ENCODE measurements around the gene COX7A2L. TPM values are rescaled to one million over a fixed set of nuclear protein-coding genes. Genes with fewer than 3 reads are reported as not detected.

The COX7A2L gene
- total RNA-seq, 1 donor from 2014 or later: 126 TPM

DNA sequence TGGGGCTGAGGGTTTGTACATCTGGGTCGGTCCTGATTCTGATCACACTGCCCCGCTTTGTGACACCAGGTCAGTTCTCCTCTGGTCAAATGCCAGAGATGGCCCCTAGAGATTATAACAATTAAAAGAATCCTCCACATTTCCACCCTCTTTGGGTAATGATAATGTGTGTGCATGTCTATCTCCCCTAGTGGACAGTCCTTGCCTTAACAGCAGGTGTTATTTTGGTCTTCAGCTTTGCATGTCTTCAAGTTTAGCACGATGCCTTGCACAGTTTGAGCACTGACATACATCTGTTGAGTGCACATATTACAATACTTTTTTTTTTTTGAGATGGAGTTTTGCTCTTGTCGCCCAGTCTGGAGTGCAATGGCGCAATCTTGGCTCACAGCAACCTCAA, 25.7 kb upstream of the COX7A2L start:
- H3K4me3 Mint-ChIP-seq (ENCODE audit: unreplicated experiment): no peak overlapping the region
- H3K9me3 Mint-ChIP-seq (ENCODE audit: unreplicated experiment): no peaks in the 10 kb centered on the region
- H3K27me3 ChIP-seq (ENCODE audit: insufficient read depth, low read length): no peaks in the 10 kb centered on the region
- H3K27ac Mint-ChIP-seq (ENCODE audit: unreplicated experiment): no peak overlapping the region
- H3K79me2 ChIP-seq (ENCODE audit: insufficient read depth, low read length): no peaks in the 10 kb centered on the region
- H3K27ac ChIP-seq (ENCODE audit: low read depth, low read length): no peak overlapping the region
- DNase-seq (ENCODE audit: low read depth) (no peak), FAIRE-seq (no peak)
- H4K20me1 ChIP-seq (ENCODE audit: insufficient read depth, low read length): no peaks in the 10 kb centered on the region
- TF ChIP-seq EZH2 (IDR thresholded peaks at IDR 0.05; ENCODE audit: insufficient read depth, low read length): no peak
- TF ChIP-seq, protein P1, sequence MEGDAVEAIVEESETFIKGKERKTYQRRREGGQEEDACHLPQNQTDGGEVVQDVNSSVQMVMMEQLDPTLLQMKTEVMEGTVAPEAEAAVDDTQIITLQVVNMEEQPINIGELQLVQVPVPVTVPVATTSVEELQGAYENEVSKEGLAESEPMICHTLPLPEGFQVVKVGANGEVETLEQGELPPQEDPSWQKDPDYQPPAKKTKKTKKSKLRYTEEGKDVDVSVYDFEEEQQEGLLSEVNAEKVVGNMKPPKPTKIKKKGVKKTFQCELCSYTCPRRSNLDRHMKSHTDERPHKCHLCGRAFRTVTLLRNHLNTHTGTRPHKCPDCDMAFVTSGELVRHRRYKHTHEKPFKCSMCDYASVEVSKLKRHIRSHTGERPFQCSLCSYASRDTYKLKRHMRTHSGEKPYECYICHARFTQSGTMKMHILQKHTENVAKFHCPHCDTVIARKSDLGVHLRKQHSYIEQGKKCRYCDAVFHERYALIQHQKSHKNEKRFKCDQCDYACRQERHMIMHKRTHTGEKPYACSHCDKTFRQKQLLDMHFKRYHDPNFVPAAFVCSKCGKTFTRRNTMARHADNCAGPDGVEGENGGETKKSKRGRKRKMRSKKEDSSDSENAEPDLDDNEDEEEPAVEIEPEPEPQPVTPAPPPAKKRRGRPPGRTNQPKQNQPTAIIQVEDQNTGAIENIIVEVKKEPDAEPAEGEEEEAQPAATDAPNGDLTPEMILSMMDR (IDR thresholded peaks at IDR 0.05; ENCODE audit: insufficient read depth, low read depth, low read length): peak; percentile 42
- H3K4me3 ChIP-seq (ENCODE audit: insufficient read depth, low read depth, low read length): no peak overlapping the region
- H3K4me2 ChIP-seq (ENCODE audit: low read length): no peak overlapping the region
- no peak overlapping the region for H2AFZ ChIP-seq (ENCODE audit: low read depth, low read length)
- H3K36me3 Mint-ChIP-seq (ENCODE audit: low read depth, unreplicated experiment): no peaks in the 10 kb centered on the region
- peaks cover 6% of the 10 kb centered on the region for H3K27me3 Mint-ChIP-seq (ENCODE audit: low read depth, unreplicated experiment)
- no peaks in the 10 kb centered on the region for H3K4me1 ChIP-seq (ENCODE audit: insufficient read depth, low read length)
- H3K9me3 ChIP-seq (ENCODE audit: insufficient read depth, low read depth, low read length): no peaks in the 10 kb centered on the region
- H3K9ac ChIP-seq (ENCODE audit: low read length): no peak overlapping the region
- H3K36me3 ChIP-seq (ENCODE audit: insufficient read depth, low read length): no peaks in the 10 kb centered on the region
- H3K4me1 Mint-ChIP-seq (ENCODE audit: low read depth, unreplicated experiment): peaks cover 4% of the 10 kb centered on the region

DNA sequence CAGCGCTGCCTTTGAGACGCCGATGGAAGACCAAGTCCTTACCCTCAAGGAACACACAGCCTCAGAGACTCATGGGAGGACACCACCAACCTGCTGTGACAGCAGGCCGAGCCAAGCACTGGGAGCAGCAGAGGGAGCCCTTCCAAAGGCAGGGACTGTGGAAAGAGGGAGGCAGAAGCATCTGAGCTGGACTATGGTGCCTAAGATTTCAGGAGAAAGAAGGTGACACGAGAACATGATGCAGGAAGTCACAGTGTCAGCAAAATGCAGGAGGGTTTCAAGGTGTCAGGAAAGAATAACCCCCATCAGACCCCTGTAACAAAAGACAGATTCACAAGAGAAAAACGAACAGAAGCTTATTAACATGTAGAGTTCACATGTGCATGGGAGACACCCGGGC, 24.2 kb upstream of the COX7A2L start:
- H3K36me3 ChIP-seq (ENCODE audit: insufficient read depth, low read length): no peaks in the 10 kb centered on the region
- no peak overlapping the region for H2AFZ ChIP-seq (ENCODE audit: low read depth, low read length)
- FAIRE-seq (no peak), DNase-seq (ENCODE audit: low read depth) (no peak)
- no peak for TF ChIP-seq EZH2 (IDR thresholded peaks at IDR 0.05; ENCODE audit: insufficient read depth, low read length)
- TF ChIP-seq, protein P1 (IDR thresholded peaks at IDR 0.05; ENCODE audit: insufficient read depth, low read depth, low read length): peak; percentile 7
- H3K27me3 Mint-ChIP-seq (ENCODE audit: low read depth, unreplicated experiment): peaks cover 4% of the 10 kb centered on the region
- H3K27ac ChIP-seq (ENCODE audit: low read depth, low read length): no peak overlapping the region
- H3K4me1 ChIP-seq (ENCODE audit: insufficient read depth, low read length): no peaks in the 10 kb centered on the region
- no peaks in the 10 kb centered on the region for H3K9me3 ChIP-seq (ENCODE audit: insufficient read depth, low read depth, low read length)
- no peaks in the 10 kb centered on the region for H3K36me3 Mint-ChIP-seq (ENCODE audit: low read depth, unreplicated experiment)
- H3K9ac ChIP-seq (ENCODE audit: low read length): no peak overlapping the region
- H3K79me2 ChIP-seq (ENCODE audit: insufficient read depth, low read length): no peaks in the 10 kb centered on the region
- H3K9me3 Mint-ChIP-seq (ENCODE audit: unreplicated experiment): no peaks in the 10 kb centered on the region
- H3K4me3 Mint-ChIP-seq (ENCODE audit: unreplicated experiment): no peak overlapping the region
- no peak overlapping the region for H3K27ac Mint-ChIP-seq (ENCODE audit: unreplicated experiment)
- no peaks in the 10 kb centered on the region for H3K4me1 Mint-ChIP-seq (ENCODE audit: low read depth, unreplicated experiment)
- H3K4me2 ChIP-seq (ENCODE audit: low read length): no peak overlapping the region
- H4K20me1 ChIP-seq (ENCODE audit: insufficient read depth, low read length): no peaks in the 10 kb centered on the region
- no peak overlapping the region for H3K4me3 ChIP-seq (ENCODE audit: insufficient read depth, low read depth, low read length)
- no peaks in the 10 kb centered on the region for H3K27me3 ChIP-seq (ENCODE audit: insufficient read depth, low read length)

DNA sequence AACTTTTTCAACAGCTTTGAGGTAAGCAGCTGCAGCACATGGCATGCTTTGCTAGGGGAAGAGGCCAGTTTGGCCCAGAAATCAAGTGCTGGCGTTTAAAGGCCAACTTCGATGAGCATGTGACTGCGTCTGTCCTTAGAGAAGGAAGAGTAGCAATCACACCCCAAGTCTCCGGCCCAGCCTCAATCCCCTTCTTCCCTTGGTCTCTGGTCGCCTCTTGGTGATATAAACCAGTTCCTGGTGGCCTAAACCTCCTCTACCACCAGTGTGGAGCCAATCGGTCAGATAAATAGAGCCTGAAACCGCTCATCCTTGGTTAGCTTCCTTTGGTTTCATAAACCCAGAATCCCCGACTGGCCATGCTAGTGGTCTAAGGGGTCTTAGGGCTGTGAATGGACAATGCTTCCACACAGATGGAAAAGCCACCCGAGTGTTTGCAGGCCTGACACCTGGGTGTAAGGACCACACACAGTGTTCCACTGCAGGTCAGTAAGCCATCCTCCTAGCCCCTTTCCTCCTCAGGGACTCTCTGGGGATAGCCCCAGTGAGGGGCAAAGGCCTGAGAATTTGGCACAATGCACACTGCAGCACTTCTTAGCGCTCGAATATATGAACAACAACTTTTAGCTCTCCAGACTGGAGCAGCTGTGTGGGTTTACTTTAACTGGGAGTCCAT, 23.0 kb upstream of the COX7A2L start:
- no peak overlapping the region for H3K9ac ChIP-seq (ENCODE audit: low read length)
- H3K79me2 ChIP-seq (ENCODE audit: insufficient read depth, low read length): no peaks in the 10 kb centered on the region
- no peak for FAIRE-seq
- peaks cover 4% of the 10 kb centered on the region for H3K27me3 Mint-ChIP-seq (ENCODE audit: low read depth, unreplicated experiment)
- H2AFZ ChIP-seq (ENCODE audit: low read depth, low read length): no peak overlapping the region
- no peak overlapping the region for H3K4me2 ChIP-seq (ENCODE audit: low read length)
- TF ChIP-seq EZH2 (IDR thresholded peaks at IDR 0.05; ENCODE audit: insufficient read depth, low read length): no peak
- TF ChIP-seq, protein P1 (IDR thresholded peaks at IDR 0.05; ENCODE audit: insufficient read depth, low read depth, low read length): no peak
- H3K4me3 ChIP-seq (ENCODE audit: insufficient read depth, low read depth, low read length): no peak overlapping the region
- no peaks in the 10 kb centered on the region for H3K36me3 Mint-ChIP-seq (ENCODE audit: low read depth, unreplicated experiment)
- H3K27ac Mint-ChIP-seq (ENCODE audit: unreplicated experiment): no peak overlapping the region
- H3K27me3 ChIP-seq (ENCODE audit: insufficient read depth, low read length): no peaks in the 10 kb centered on the region
- no peak for DNase-seq (ENCODE audit: low read depth)
- no peaks in the 10 kb centered on the region for H3K9me3 ChIP-seq (ENCODE audit: insufficient read depth, low read depth, low read length)
- H4K20me1 ChIP-seq (ENCODE audit: insufficient read depth, low read length): no peaks in the 10 kb centered on the region
- no peaks in the 10 kb centered on the region for H3K4me1 ChIP-seq (ENCODE audit: insufficient read depth, low read length)
- H3K36me3 ChIP-seq (ENCODE audit: insufficient read depth, low read length): no peaks in the 10 kb centered on the region
- no peaks in the 10 kb centered on the region for H3K9me3 Mint-ChIP-seq (ENCODE audit: unreplicated experiment)
- H3K4me1 Mint-ChIP-seq (ENCODE audit: low read depth, unreplicated experiment): no peaks in the 10 kb centered on the region
- no peak overlapping the region for H3K27ac ChIP-seq (ENCODE audit: low read depth, low read length)
- no peak overlapping the region for H3K4me3 Mint-ChIP-seq (ENCODE audit: unreplicated experiment)
